HFFc6 (cell line): Measurements from ENCODE around the gene ZKSCAN2. TPM values are rescaled to one million over a fixed set of nuclear protein-coding genes. Genes with fewer than 3 reads are reported as not detected.

Source experiments
- DNase-seq: peaks from one replicate; pipeline ENCODE4 v3.0.0-alpha.2; 2018
- H3K27ac Mint-ChIP-seq: 2 replicates; pipeline ENCODE4 v1.8.0; 2020; ENCODE audit warnings: mild to moderate bottlenecking, mixed read lengths
- H3K27me3 Mint-ChIP-seq: 2 replicates; pipeline ENCODE4 v1.8.0; 2021; ENCODE audit warnings: mild to moderate bottlenecking, moderate library complexity, mixed read lengths; ENCODE audit not compliant: insufficient read depth
- H3K36me3 Mint-ChIP-seq: 2 replicates; pipeline ENCODE4 v1.8.0; 2021; ENCODE audit warnings: low read depth, mixed read lengths
- H3K4me1 Mint-ChIP-seq: 2 replicates; pipeline ENCODE4 v1.8.0; 2020; ENCODE audit warnings: low read depth, mixed read lengths
- H3K4me3 Mint-ChIP-seq: 2 replicates; pipeline ENCODE4 v1.8.0; 2020; ENCODE audit warnings: mild to moderate bottlenecking, moderate library complexity, mixed read lengths
- H3K9me3 Mint-ChIP-seq: 2 replicates; pipeline ENCODE4 v1.8.0; 2020; ENCODE audit warnings: mild to moderate bottlenecking, mixed read lengths
- CTCF ChIP-seq: fragments of 200-600 bp; sonication (generic); IDR thresholded peaks from 2 replicates; pipeline ENCODE4 v1.5.0; 2021; ENCODE audit warnings: antibody characterized with exemption, mild to moderate bottlenecking
- total RNA-seq, 6 experiments: library from RNA; stranded (reverse); fragmentation: NEBNext Ultra II Directional; extraction: Animal tissue kit (Norgen Biotek cat#: 25700); gene quantifications; 2 replicates in 1 of 6; 3 replicates in 5 of 6; pipeline ENCODE4 v1.2.3, GENCODE V29; 2021

The ZKSCAN2 gene
- total RNA-seq, 6 experiments from 2014 or later, result 4.0 to 4.8 (median 4.2) TPM

GRCh38 chr16:25222959-25223358, 34.7 kb downstream of the ZKSCAN2 start:
- no peak for DNase-seq
- H3K4me1 Mint-ChIP-seq, result peaks cover 6% of the 10 kb centered on the region
- no peak overlapping the region for H3K4me3 Mint-ChIP-seq
- H3K9me3 Mint-ChIP-seq, result no peaks in the 10 kb centered on the region
- H3K27me3 Mint-ChIP-seq, result peaks cover 13% of the 10 kb centered on the region
- no peak overlapping the region for H3K27ac Mint-ChIP-seq
- TF ChIP-seq CTCF, result no peak
- no peaks in the 10 kb centered on the region for H3K36me3 Mint-ChIP-seq

- DNase-seq, result no peak
These were observed 38.4 kb downstream of the ZKSCAN2 start for GRCh38 chr16:25219070-25219737.

GRCh38 chr16:25217921-25218320, 39.7 kb downstream of the ZKSCAN2 start:
- TF ChIP-seq CTCF, result no peak
- H3K27ac Mint-ChIP-seq, result no peak overlapping the region
- peaks cover 23% of the 10 kb centered on the region for H3K27me3 Mint-ChIP-seq
- peaks cover 1% of the 10 kb centered on the region; the same call in 1 of the 2 replicates for H3K9me3 Mint-ChIP-seq
- DNase-seq, result no peak
- H3K4me1 Mint-ChIP-seq, result no peaks in the 10 kb centered on the region
- H3K36me3 Mint-ChIP-seq, result no peaks in the 10 kb centered on the region
- H3K4me3 Mint-ChIP-seq, result no peak overlapping the region

More at GRCh38 chr16:25219070-25219737, 38.4 kb downstream of the ZKSCAN2 start:
- Mint-ChIP-seq H3K9me3 (no peaks in the 10 kb centered on the region), H3K4me3 (no peak overlapping the region), H3K27me3 (peaks cover 21% of the 10 kb centered on the region), H3K27ac (no peak overlapping the region), H3K4me1 (no peaks in the 10 kb centered on the region), H3K36me3 (no peaks in the 10 kb centered on the region)
- TF ChIP-seq CTCF, result no peak

GRCh38 chr16:25217112-25217511, 40.5 kb downstream of the ZKSCAN2 start:
- Mint-ChIP-seq H3K27me3 (peaks cover 23% of the 10 kb centered on the region), H3K4me3 (no peak overlapping the region), H3K4me1 (0 out of 2 replicates have a peak, but pooled peaks cover 6% of the 10 kb centered on the region), H3K9me3 (peaks cover 3% of the 10 kb centered on the region; the same call in 1 of the 2 replicates), H3K27ac (no peak overlapping the region), H3K36me3 (no peaks in the 10 kb centered on the region)
- no peak for TF ChIP-seq CTCF
- DNase-seq, result no peak

- peaks cover 15% of the 10 kb centered on the region for H3K27me3 Mint-ChIP-seq
These were observed 43.8 kb downstream of the ZKSCAN2 start for GRCh38 chr16:25213709-25214397.

More at GRCh38 chr16:25213709-25214397, 43.8 kb downstream of the ZKSCAN2 start:
- Mint-ChIP-seq H3K36me3 (no peaks in the 10 kb centered on the region), H3K27ac (no peak overlapping the region), H3K9me3 (peaks cover 3% of the 10 kb centered on the region; the same call in 1 of the 2 replicates), H3K4me1 (peaks cover 10% of the 10 kb centered on the region; the same call in 1 of the 2 replicates), H3K4me3 (no peak overlapping the region)
- DNase-seq, result no peak
- no peak for TF ChIP-seq CTCF
